HG03103 (cell line): ENCODE results near the gene STOML1.
"Not testable (repeated sequence)": the region's sequence is repeated elsewhere in the genome, so short reads cannot be mapped to it uniquely, and the experiment has no call there.

Experiments
- ATAC-seq: cut with Tn5 transposase; IDR thresholded peaks from one replicate; pipeline ENCODE4 v1.9.1; 2021; ENCODE audit warnings: low read depth; ENCODE audit not compliant: unreplicated experiment

Gene STOML1

DNA sequence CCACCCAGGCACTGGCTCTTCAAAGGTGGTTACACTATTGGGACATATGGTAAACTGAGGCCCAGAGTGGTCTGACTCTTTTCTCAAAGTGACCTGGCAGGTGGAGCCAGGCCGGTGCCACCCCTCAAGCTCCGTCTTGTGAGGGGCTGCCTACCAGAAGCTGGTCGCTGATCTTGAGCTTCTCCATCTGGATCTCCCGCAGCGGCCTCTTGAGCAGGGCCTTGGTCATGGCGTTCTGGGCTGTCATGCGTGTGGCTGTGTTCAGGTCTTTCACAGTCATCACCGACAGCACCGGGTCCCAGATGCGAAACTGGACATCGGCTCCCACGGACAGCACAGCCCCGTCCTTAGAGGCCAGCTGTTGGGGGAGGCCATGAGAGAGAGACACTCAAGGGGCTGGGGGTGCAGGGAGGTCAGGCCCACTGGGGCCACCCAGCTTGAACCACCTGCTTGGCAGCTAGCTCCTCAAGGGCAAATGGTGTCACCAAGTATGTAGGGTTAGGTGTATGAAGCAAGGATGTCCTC is 3.6 kb downstream of the STOML1 start:
- no peak for ATAC-seq

GRCh38 chr15:73987681-73988444 is 4.2 kb downstream of the STOML1 start:
- no peak for ATAC-seq

- no peak for ATAC-seq
These were observed 4.8 kb downstream of the STOML1 start for GRCh38 chr15:73987250-73987649.

DNA sequence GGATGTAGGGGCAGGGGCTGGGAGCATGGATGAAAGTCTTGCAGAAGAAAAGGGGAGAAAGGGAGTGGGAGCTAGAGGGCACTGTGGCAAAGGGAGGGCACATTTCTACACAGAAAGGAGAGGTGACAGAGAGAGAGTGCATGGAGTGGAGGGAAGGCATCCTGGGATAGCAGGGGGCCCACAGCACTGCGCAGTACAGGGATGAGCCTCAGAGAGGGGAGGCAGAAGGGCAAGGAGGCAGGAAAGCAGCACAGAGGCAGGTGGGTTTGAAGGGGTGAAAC is 5.4 kb downstream of the STOML1 start:
- ATAC-seq = no peak

DNA sequence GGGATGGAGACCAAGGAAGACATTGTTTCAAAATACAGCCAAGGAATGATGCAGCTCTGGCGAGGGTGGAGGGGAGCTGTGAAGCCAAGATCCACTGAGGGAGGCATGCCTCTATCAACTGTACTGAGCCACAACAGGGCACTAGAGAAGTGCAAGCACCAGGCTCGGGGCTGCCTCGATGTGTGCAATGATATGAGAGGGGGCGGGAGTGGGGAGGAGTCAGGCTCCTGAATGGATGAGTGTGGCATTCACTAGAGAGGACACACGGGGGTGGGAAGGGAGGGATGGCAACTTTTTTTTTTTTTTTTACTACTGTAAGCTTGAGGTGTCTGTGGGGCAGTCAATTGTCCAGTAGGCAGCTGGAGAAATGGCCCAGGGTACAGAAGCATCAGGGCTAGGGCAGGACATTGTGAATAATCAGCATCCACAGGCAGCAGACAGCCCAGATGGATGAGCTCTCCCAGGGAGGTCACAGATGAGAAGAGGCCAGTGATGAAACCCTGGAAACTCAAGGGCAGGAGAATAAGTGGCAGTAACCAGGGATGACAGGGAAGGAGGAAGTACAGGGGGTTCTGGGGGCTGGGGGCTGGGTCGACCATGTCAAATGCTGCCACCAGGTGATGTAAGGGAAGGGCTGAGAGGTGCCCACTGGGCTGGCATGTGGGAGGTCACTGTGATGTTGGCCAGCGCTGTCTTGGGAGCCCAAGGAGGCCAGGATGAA is 5.9 kb downstream of the STOML1 start:
- ATAC-seq = no peak

- no peak for ATAC-seq
These were observed 6.8 kb downstream of the STOML1 start for GRCh38 chr15:73985101-73985873.

GRCh38 chr15:73984208-73984979 is 7.7 kb downstream of the STOML1 start:
- ATAC-seq = no peak

DNA sequence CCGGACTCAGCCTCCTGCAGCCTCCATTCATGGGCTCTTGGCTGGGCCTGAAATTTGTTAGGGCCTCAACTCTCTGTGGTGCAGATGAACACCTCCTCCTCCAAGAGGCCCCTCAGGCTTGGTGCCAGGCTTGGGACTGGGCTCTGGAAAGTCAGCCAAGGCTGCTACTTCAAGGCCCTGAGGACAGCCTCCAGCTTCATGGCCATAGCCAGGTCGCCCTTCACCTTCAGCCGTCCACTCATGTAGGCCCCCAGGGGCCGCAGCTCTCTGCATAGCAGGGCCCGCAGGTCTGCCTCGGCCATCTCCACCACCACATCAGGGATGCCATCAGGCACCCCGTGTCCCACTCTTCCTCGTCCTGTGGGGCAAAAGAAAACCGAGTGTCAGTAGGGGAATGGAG is 8.3 kb downstream of the STOML1 start:
- no peak for ATAC-seq

- no peak for ATAC-seq
These were observed 8.8 kb downstream of the STOML1 start for GRCh38 chr15:73983211-73983727.

- ATAC-seq = peak; percentile 57
These were observed 9.7 kb downstream of the STOML1 start for GRCh38 chr15:73982222-73982962.

GRCh38 chr15:73981761-73982221 is 10.3 kb downstream of the STOML1 start:
- ATAC-seq = no peak

- ATAC-seq = no peak
These were observed 12.5 kb downstream of the STOML1 start for GRCh38 chr15:73979636-73980035.

GRCh38 chr15:73978896-73979295 is 13.2 kb downstream of the STOML1 start:
- ATAC-seq = no peak

- not testable (repeated sequence) for ATAC-seq
These were observed 16.5 kb downstream of the STOML1 start for GRCh38 chr15:73975440-73976125.

- not testable (repeated sequence) for ATAC-seq
These were observed 18.4 kb downstream of the STOML1 start for GRCh38 chr15:73973683-73974200.

DNA sequence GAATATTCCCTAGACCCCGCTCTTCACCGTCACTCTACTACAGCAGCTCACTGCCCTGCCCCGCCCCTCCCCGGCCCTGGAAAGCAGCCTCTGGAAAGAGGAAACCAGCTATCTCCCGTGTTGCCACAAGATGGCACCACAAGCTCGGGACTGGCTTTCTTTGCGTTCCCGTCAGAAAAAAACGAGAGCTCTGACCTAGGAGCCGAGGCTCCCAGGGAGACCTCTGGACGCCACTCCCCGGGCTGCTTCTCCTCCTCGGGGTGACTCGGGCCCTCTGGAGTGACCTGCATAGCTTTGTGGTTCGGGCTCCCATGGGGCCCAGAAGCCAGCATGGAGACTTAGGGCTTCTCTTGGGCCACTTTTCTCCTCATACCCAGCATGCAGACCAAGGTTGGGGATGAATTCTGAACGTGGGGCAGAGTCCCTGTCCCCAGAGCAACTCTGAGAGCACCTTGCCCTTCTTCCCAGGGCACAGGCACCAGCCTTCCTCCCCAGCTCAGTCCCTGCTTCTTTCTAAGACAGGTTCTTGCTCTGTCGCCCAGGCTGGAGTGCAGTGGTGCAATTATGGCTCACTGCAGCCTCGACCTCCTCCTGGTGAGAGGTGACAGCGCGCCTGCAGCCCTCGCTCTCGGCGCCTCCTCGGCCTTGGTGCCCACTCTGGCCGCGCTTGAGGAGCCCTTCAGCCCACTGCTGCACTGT is 19.0 kb downstream of the STOML1 start:
- peak; percentile 60 for ATAC-seq

DNA sequence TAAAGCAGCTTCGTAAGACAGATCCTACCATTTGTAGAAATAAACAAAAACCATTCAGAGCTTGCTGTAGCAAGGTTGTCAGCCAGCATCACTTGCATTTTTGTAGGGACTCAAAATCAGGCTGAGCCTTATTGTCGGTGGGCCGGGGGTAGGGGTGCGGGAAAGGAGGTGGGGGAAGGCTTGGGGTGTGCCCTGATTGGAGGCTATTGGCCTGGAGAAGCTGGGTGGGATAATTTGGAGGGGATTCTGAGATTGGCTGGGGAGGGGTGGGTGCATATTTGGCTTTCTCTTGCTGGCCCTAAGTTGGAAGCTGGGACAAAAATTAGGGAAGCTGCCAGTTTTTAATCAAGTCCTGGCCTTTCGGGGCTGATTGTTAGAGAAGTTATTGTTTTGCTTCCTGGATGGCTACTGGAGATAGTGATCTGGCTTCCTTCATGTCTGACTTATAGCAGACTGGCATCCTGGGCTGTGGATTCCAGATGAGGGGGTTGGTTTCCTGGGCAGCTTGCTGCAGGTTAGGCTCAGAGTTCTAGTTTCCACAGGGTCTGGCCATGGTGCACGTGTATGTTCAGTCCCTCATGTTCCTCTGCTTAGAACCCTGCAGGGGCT is 22.8 kb downstream of the STOML1 start:
- no peak for ATAC-seq

DNA sequence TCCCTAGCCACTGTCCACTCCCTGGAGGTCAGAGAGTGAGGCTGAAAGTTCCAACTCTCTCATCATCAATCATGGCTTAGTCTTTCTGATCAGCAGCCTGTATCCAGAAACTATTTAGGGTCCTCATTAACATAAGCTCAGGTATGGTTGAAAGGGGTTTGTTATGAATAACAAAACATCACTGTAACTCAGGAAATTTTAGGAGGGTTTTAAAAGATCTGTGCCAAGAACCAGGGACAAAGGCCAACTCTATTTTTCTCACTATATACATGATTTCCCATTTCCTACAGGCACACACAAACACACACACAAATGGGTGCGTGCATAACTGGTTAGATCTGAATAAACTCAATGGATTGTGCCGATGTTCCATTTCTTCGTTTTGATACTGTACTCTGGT is 23.6 kb downstream of the STOML1 start:
- no peak for ATAC-seq
